ENCODE results near the gene DMXL2.

GRCh38 chr15:51401051-51401780, 221.4 kb downstream of the DMXL2 start:
- TF ChIP-seq PATZ1 (tag by site-specific recombination; IDR thresholded peaks at IDR 0.05) (no peak), GLI4 (tag by site-specific recombination; IDR thresholded peaks at IDR 0.05) (no peak), ZNF555 (tag by site-specific recombination; conservative IDR thresholded peaks at IDR 0.05) (no peak), CTCF (tag by site-specific recombination; IDR thresholded peaks at IDR 0.05) (no peak), ZNF561 (tag by site-specific recombination; IDR thresholded peaks at IDR 0.05; ENCODE audit: borderline replicate concordance) (no peak), ZNF449 (tag by site-specific recombination; IDR thresholded peaks at IDR 0.05) (no peak), HOXC10 (CRISPR knock-in tag; IDR thresholded peaks at IDR 0.05) (no peak), YY1 (tag by site-specific recombination; IDR thresholded peaks at IDR 0.05) (no peak), ZNF792 (tag by site-specific recombination; IDR thresholded peaks at IDR 0.05) (no peak), ZNF76 (tag by site-specific recombination; IDR thresholded peaks at IDR 0.05; ENCODE audit: borderline replicate concordance, low read depth) (no peak), ZNF585B (tag by site-specific recombination; IDR thresholded peaks at IDR 0.05) (no peak), ZSCAN23 (tag by site-specific recombination; IDR thresholded peaks at IDR 0.05) (no peak), YY2 (tag by site-specific recombination; IDR thresholded peaks at IDR 0.05) (no peak)
